GM23338 (cell line): ENCODE measurements around the gene MUC5B. TPM values are rescaled to one million over a fixed set of nuclear protein-coding genes. Genes with fewer than 3 reads are reported as not detected.

Source experiments
- ATAC-seq: fragments of 200-7000 bp; cut with Tn5 transposase; 3 replicates; pipeline ENCODE4 v1.9.1; 2020
- DNase-seq: peaks from one replicate; pipeline ENCODE4 v3.0.0-alpha.2; 2015; ENCODE audit warnings: low spot score
- H2AFZ ChIP-seq: fragments of 200-600 bp; sonication (generic); 2 replicates; pipeline ENCODE4 v1.8.0; 2016; ENCODE audit warnings: antibody characterized with exemption, mild to moderate bottlenecking, moderate library complexity
- H3F3A ChIP-seq: fragments of 200-600 bp; sonication (generic); replicated peaks from 2 replicates; pipeline ENCODE4 v1.8.0; 2017; ENCODE audit warnings: antibody characterized with exemption, mixed run types, low read depth
- H3K27ac ChIP-seq: fragments of 200-600 bp; sonication (generic); 2 replicates; pipeline ENCODE4 v1.6.1; 2016; ENCODE audit warnings: low read depth
- H3K27me3 ChIP-seq: fragments of 200-600 bp; sonication (generic); 2 replicates; pipeline ENCODE4 v1.8.0; 2016; ENCODE audit warnings: mild to moderate bottlenecking, mixed run types, moderate library complexity; ENCODE audit not compliant: insufficient read depth
- H3K36me3 ChIP-seq: fragments of 200-600 bp; sonication (generic); 2 replicates; pipeline ENCODE4 v1.8.0; 2016; ENCODE audit warnings: mild to moderate bottlenecking; ENCODE audit not compliant: insufficient read depth
- H3K4me1 ChIP-seq: fragments of 200-600 bp; sonication (generic); 2 replicates; pipeline ENCODE4 v1.8.0; 2016; ENCODE audit warnings: mild to moderate bottlenecking, moderate library complexity; ENCODE audit not compliant: insufficient read depth
- H3K4me2 ChIP-seq: fragments of 200-600 bp; sonication (generic); 2 replicates; pipeline ENCODE4 v1.7.1; 2017; ENCODE audit warnings: mixed run types
- H3K4me3 ChIP-seq: fragments of 200-600 bp; sonication (generic); 2 replicates; pipeline ENCODE4 v1.6.1; 2016; ENCODE audit warnings: mixed run types
- H3K79me2 ChIP-seq: fragments of 200-600 bp; sonication (generic); replicated peaks from 2 replicates; pipeline ENCODE4 v1.8.0; 2017; ENCODE audit warnings: mild to moderate bottlenecking; ENCODE audit not compliant: insufficient read depth
- H3K9me2 ChIP-seq: fragments of 200-600 bp; sonication (generic); 2 replicates; pipeline ENCODE4 v1.8.0; 2017; ENCODE audit not compliant: insufficient read depth
- H4K20me1 ChIP-seq: fragments of 200-600 bp; sonication (generic); replicated peaks from 2 replicates; pipeline ENCODE4 v1.8.0; 2017; ENCODE audit warnings: mild to moderate bottlenecking; ENCODE audit not compliant: insufficient read depth
- H3K27ac Mint-ChIP-seq: 2 replicates; pipeline ENCODE4 v1.8.0; 2020; ENCODE audit warnings: inconsistent platforms, mild to moderate bottlenecking, moderate library complexity, mixed read lengths
- H3K27me3 Mint-ChIP-seq: 3 replicates; pipeline ENCODE4 v1.8.0; 2022; ENCODE audit warnings: low read depth, mild to moderate bottlenecking, moderate library complexity, mixed read lengths, inconsistent platforms; ENCODE audit not compliant: insufficient read depth, poor library complexity
- H3K36me3 Mint-ChIP-seq: 3 replicates; pipeline ENCODE4 v1.8.0; 2021; ENCODE audit warnings: low read depth, mild to moderate bottlenecking, inconsistent platforms, moderate library complexity, mixed read lengths
- H3K4me1 Mint-ChIP-seq: 3 replicates; pipeline ENCODE4 v1.8.0; 2020; ENCODE audit warnings: mild to moderate bottlenecking, inconsistent platforms, mixed read lengths
- H3K4me3 Mint-ChIP-seq: 3 replicates; pipeline ENCODE4 v1.8.0; 2021; ENCODE audit warnings: moderate library complexity, mild to moderate bottlenecking, inconsistent platforms, mixed read lengths
- H3K9me3 Mint-ChIP-seq: 3 replicates; pipeline ENCODE4 v1.8.0; 2020; ENCODE audit warnings: moderate library complexity, mild to moderate bottlenecking, inconsistent platforms, mixed read lengths
- CREB1 ChIP-seq: fragments of 250-450 bp; sonication (Bioruptor Pico); IDR thresholded peaks from 2 replicates; pipeline ENCODE4 v1.5.0; 2020; ENCODE audit warnings: low read depth, mild to moderate bottlenecking, moderate library complexity
- ETS1 ChIP-seq: IDR thresholded peaks from 2 replicates; pipeline ENCODE4 v1.6.1; 2016; ENCODE audit warnings: antibody characterized with exemption
- EZH2 ChIP-seq: fragments of 200-600 bp; sonication (generic); IDR thresholded peaks from one replicate; pipeline ENCODE4 v1.8.0; 2017; ENCODE audit warnings: antibody characterized with exemption, mild to moderate bottlenecking, low read depth; ENCODE audit not compliant: unreplicated experiment
- EZH2phosphoT487 ChIP-seq: fragments of 200-600 bp; sonication (generic); IDR thresholded peaks from one replicate; pipeline ENCODE4 v1.8.1; 2018; ENCODE audit warnings: antibody characterized with exemption; ENCODE audit not compliant: unreplicated experiment
- JUNB ChIP-seq: IDR thresholded peaks from one replicate; pipeline ENCODE4 v1.6.1; 2016; ENCODE audit warnings: antibody characterized with exemption; ENCODE audit not compliant: unreplicated experiment
- NANOG ChIP-seq: IDR thresholded peaks from 2 replicates; pipeline ENCODE4 v1.6.1; 2016; ENCODE audit warnings: antibody characterized with exemption, borderline replicate concordance
- POLR2AphosphoS5 ChIP-seq: IDR thresholded peaks from 2 replicates; pipeline ENCODE4 v1.6.1; 2016; ENCODE audit warnings: antibody characterized with exemption, low read depth
- STAT1 ChIP-seq: IDR thresholded peaks from one replicate; pipeline ENCODE4 v1.6.1; 2016; ENCODE audit warnings: antibody characterized with exemption; ENCODE audit not compliant: unreplicated experiment
- ZNF114 ChIP-seq: fragments of 250-450 bp; sonication (Bioruptor Pico); IDR thresholded peaks from 2 replicates; pipeline ENCODE4 v1.5.0; 2020; ENCODE audit warnings: mild to moderate bottlenecking, moderate library complexity
- ZNF331 ChIP-seq: fragments of 250-450 bp; sonication (Bioruptor Pico); IDR thresholded peaks from 2 replicates; pipeline ENCODE4 v1.5.0; 2020; ENCODE audit warnings: low read depth, mild to moderate bottlenecking, moderate library complexity
- polyA plus RNA-seq: library from polyadenylated mRNA; unstranded; fragments of >200 nt; fragmentation: Nextera tagmentation; extraction: Ambion mirVana; gene quantifications from 2 replicates; pipeline ENCODE4 v1.2.1, GENCODE V29; 2016
- total RNA-seq: library from RNA; depleted of rRNA; stranded (reverse); fragments of >200 nt; shearing (Covaris generic); gene quantifications from 2 replicates; pipeline ENCODE4 v1.2.3, GENCODE V29; 2014
- TF ChIP-seq, protein P1 (sequence below), 2 experiments: fragments of 200-600 bp in 1 of 2; sonication (generic) in 1 of 2; conservative IDR thresholded peaks; 2 replicates each; pipeline versions ENCODE4 v1.5.1 to v1.6.1; 2016 to 2017; ENCODE audit warnings: antibody characterized with exemption in 2 of 2, low read depth in 2 of 2, mild to moderate bottlenecking in 2 of 2, moderate library complexity in 1 of 2
- TF ChIP-seq, protein P2 (sequence below): IDR thresholded peaks from one replicate; pipeline ENCODE4 v1.6.1; 2018; ENCODE audit warnings: antibody characterized with exemption; ENCODE audit not compliant: unreplicated experiment
- TF ChIP-seq, protein P3 (sequence below): fragments of 250-450 bp; sonication (Bioruptor Pico); IDR thresholded peaks from 2 replicates; pipeline ENCODE4 v1.5.0; 2020; ENCODE audit warnings: mild to moderate bottlenecking, moderate library complexity

Gene MUC5B
- total and polyA plus RNA-seq, 2 experiments from 2014 or later, result 0.18 to 0.90 TPM

GRCh38 chr11:1225386-1226225 is 2.7 kb downstream of the MUC5B start:
- no peak overlapping the region for H3K4me3 ChIP-seq
- no peak for ATAC-seq
- no peaks in the 10 kb centered on the region for H3K79me2 ChIP-seq
- H4K20me1 ChIP-seq, result no peaks in the 10 kb centered on the region
- H3K36me3 Mint-ChIP-seq, result no peaks in the 10 kb centered on the region
- H3K27ac Mint-ChIP-seq, result no peak overlapping the region
- no peaks in the 10 kb centered on the region for H3K27me3 ChIP-seq
- peaks cover 4% of the 10 kb centered on the region for H3K27me3 Mint-ChIP-seq
- no peak overlapping the region for H3K4me3 Mint-ChIP-seq
- no peaks in the 10 kb centered on the region for H3K9me3 Mint-ChIP-seq
- no peak overlapping the region for H2AFZ ChIP-seq
- no peaks in the 10 kb centered on the region for H3K4me1 ChIP-seq
- peak; percentile 1 for DNase-seq
- TF ChIP-seq, protein P1, sequence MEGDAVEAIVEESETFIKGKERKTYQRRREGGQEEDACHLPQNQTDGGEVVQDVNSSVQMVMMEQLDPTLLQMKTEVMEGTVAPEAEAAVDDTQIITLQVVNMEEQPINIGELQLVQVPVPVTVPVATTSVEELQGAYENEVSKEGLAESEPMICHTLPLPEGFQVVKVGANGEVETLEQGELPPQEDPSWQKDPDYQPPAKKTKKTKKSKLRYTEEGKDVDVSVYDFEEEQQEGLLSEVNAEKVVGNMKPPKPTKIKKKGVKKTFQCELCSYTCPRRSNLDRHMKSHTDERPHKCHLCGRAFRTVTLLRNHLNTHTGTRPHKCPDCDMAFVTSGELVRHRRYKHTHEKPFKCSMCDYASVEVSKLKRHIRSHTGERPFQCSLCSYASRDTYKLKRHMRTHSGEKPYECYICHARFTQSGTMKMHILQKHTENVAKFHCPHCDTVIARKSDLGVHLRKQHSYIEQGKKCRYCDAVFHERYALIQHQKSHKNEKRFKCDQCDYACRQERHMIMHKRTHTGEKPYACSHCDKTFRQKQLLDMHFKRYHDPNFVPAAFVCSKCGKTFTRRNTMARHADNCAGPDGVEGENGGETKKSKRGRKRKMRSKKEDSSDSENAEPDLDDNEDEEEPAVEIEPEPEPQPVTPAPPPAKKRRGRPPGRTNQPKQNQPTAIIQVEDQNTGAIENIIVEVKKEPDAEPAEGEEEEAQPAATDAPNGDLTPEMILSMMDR (conservative IDR thresholded peaks at IDR 0.05; ENCODE audit: low read depth in 2 of 2), result no peak
- TF ChIP-seq POLR2AphosphoS5 (no peak), NANOG (no peak), STAT1 (no peak), JUNB (no peak), ZNF114 (CRISPR knock-in tag) (no peak), CREB1 (no peak), ETS1 (no peak), EZH2phosphoT487 (no peak), ZNF331 (no peak), EZH2 (no peak)
- TF ChIP-seq, protein P2, sequence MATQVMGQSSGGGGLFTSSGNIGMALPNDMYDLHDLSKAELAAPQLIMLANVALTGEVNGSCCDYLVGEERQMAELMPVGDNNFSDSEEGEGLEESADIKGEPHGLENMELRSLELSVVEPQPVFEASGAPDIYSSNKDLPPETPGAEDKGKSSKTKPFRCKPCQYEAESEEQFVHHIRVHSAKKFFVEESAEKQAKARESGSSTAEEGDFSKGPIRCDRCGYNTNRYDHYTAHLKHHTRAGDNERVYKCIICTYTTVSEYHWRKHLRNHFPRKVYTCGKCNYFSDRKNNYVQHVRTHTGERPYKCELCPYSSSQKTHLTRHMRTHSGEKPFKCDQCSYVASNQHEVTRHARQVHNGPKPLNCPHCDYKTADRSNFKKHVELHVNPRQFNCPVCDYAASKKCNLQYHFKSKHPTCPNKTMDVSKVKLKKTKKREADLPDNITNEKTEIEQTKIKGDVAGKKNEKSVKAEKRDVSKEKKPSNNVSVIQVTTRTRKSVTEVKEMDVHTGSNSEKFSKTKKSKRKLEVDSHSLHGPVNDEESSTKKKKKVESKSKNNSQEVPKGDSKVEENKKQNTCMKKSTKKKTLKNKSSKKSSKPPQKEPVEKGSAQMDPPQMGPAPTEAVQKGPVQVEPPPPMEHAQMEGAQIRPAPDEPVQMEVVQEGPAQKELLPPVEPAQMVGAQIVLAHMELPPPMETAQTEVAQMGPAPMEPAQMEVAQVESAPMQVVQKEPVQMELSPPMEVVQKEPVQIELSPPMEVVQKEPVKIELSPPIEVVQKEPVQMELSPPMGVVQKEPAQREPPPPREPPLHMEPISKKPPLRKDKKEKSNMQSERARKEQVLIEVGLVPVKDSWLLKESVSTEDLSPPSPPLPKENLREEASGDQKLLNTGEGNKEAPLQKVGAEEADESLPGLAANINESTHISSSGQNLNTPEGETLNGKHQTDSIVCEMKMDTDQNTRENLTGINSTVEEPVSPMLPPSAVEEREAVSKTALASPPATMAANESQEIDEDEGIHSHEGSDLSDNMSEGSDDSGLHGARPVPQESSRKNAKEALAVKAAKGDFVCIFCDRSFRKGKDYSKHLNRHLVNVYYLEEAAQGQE, result no peak
- TF ChIP-seq, protein P3, sequence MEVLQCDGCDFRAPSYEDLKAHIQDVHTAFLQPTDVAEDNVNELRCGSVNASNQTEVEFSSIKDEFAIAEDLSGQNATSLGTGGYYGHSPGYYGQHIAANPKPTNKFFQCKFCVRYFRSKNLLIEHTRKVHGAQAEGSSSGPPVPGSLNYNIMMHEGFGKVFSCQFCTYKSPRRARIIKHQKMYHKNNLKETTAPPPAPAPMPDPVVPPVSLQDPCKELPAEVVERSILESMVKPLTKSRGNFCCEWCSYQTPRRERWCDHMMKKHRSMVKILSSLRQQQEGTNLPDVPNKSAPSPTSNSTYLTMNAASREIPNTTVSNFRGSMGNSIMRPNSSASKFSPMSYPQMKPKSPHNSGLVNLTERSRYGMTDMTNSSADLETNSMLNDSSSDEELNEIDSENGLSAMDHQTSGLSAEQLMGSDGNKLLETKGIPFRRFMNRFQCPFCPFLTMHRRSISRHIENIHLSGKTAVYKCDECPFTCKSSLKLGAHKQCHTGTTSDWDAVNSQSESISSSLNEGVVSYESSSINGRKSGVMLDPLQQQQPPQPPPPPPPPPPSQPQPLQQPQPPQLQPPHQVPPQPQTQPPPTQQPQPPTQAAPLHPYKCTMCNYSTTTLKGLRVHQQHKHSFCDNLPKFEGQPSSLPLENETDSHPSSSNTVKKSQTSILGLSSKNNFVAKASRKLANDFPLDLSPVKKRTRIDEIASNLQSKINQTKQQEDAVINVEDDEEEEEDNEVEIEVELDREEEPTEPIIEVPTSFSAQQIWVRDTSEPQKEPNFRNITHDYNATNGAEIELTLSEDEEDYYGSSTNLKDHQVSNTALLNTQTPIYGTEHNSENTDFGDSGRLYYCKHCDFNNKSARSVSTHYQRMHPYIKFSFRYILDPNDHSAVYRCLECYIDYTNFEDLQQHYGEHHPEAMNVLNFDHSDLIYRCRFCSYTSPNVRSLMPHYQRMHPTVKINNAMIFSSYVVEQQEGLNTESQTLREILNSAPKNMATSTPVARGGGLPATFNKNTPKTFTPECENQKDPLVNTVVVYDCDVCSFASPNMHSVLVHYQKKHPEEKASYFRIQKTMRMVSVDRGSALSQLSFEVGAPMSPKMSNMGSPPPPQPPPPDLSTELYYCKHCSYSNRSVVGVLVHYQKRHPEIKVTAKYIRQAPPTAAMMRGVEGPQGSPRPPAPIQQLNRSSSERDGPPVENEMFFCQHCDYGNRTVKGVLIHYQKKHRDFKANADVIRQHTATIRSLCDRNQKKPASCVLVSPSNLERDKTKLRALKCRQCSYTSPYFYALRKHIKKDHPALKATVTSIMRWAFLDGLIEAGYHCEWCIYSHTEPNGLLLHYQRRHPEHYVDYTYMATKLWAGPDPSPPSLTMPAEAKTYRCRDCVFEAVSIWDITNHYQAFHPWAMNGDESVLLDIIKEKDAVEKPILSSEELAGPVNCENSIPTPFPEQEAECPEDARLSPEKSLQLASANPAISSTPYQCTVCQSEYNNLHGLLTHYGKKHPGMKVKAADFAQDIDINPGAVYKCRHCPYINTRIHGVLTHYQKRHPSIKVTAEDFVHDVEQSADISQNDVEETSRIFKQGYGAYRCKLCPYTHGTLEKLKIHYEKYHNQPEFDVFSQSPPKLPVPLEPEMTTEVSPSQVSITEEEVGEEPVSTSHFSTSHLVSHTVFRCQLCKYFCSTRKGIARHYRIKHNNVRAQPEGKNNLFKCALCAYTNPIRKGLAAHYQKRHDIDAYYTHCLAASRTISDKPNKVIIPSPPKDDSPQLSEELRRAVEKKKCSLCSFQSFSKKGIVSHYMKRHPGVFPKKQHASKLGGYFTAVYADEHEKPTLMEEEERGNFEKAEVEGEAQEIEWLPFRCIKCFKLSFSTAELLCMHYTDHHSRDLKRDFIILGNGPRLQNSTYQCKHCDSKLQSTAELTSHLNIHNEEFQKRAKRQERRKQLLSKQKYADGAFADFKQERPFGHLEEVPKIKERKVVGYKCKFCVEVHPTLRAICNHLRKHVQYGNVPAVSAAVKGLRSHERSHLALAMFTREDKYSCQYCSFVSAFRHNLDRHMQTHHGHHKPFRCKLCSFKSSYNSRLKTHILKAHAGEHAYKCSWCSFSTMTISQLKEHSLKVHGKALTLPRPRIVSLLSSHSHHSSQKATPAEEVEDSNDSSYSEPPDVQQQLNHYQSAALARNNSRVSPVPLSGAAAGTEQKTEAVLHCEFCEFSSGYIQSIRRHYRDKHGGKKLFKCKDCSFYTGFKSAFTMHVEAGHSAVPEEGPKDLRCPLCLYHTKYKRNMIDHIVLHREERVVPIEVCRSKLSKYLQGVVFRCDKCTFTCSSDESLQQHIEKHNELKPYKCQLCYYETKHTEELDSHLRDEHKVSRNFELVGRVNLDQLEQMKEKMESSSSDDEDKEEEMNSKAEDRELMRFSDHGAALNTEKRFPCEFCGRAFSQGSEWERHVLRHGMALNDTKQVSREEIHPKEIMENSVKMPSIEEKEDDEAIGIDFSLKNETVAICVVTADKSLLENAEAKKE (CRISPR knock-in tag), result no peak
- no peak overlapping the region for H3K4me2 ChIP-seq
- no peaks in the 10 kb centered on the region for H3K36me3 ChIP-seq
- no peak overlapping the region for H3K27ac ChIP-seq
- no peaks in the 10 kb centered on the region for H3K9me2 ChIP-seq
- H3F3A ChIP-seq, result no peaks in the 10 kb centered on the region
- peaks cover 3% of the 10 kb centered on the region for H3K4me1 Mint-ChIP-seq
